HEK293 (cell line): ENCODE measurements around the gene GPR146.

Source experiments
- HOXA7 ChIP-seq: sonication (generic); formaldehyde crosslinking; IDR thresholded peaks from 2 replicates; pipeline ENCODE4 v1.8.1; 2022; ENCODE audit warnings: missing genetic modification reagents, borderline replicate concordance
- KLF7 ChIP-seq: fragments of 450-650 bp; formaldehyde crosslinking; IDR thresholded peaks from 2 replicates; pipeline ENCODE4 v1.5.1; 2016; ENCODE audit warnings: missing biosample characterization, missing genetic modification characterization, borderline replicate concordance
- KLF8 ChIP-seq: fragments of 450-650 bp; formaldehyde crosslinking; IDR thresholded peaks from 2 replicates; pipeline ENCODE4 v1.5.1; 2016; ENCODE audit warnings: missing biosample characterization, missing genetic modification characterization
- MEIS1 ChIP-seq: sonication (generic); formaldehyde crosslinking; IDR thresholded peaks from 2 replicates; pipeline ENCODE4 v1.8.1; 2022; ENCODE audit warnings: missing genetic modification reagents, mild to moderate bottlenecking, borderline replicate concordance
- SCRT2 ChIP-seq: fragments of 450-650 bp; formaldehyde crosslinking; IDR thresholded peaks from 2 replicates; pipeline ENCODE4 v1.5.1; 2016; ENCODE audit warnings: missing biosample characterization, missing genetic modification characterization
- YY1 ChIP-seq: fragments of 450-650 bp; formaldehyde crosslinking; IDR thresholded peaks from 2 replicates; pipeline ENCODE4 v1.5.1; 2018; ENCODE audit warnings: missing biosample characterization, missing genetic modification characterization
- ZFHX2 ChIP-seq: fragments of 450-650 bp; formaldehyde crosslinking; conservative IDR thresholded peaks from 2 replicates; pipeline ENCODE4 v1.5.1; 2016; ENCODE audit warnings: missing biosample characterization, missing genetic modification characterization
- ZFP69B ChIP-seq: fragments of 450-650 bp; formaldehyde crosslinking; IDR thresholded peaks from 2 replicates; pipeline ENCODE4 v1.5.1; 2016; ENCODE audit warnings: missing biosample characterization, missing genetic modification characterization
- ZNF10 ChIP-seq: fragments of 450-650 bp; formaldehyde crosslinking; IDR thresholded peaks from 2 replicates; pipeline ENCODE4 v1.5.1; 2017; ENCODE audit warnings: missing biosample characterization, missing genetic modification characterization
- ZNF133 ChIP-seq: fragments of 450-650 bp; formaldehyde crosslinking; IDR thresholded peaks from 2 replicates; pipeline ENCODE4 v1.5.1; 2016; ENCODE audit warnings: missing biosample characterization, missing genetic modification characterization
- ZNF266 ChIP-seq: fragments of 450-650 bp; formaldehyde crosslinking; IDR thresholded peaks from 2 replicates; pipeline ENCODE4 v1.5.1; 2016; ENCODE audit warnings: missing biosample characterization, missing genetic modification characterization, low read depth
- ZNF514 ChIP-seq: fragments of 450-650 bp; formaldehyde crosslinking; IDR thresholded peaks from 2 replicates; pipeline ENCODE4 v1.5.1; 2016; ENCODE audit warnings: missing biosample characterization, missing genetic modification characterization
- ZNF521 ChIP-seq: fragments of 450-650 bp; formaldehyde crosslinking; IDR thresholded peaks from 2 replicates; pipeline ENCODE4 v1.5.1; 2017; ENCODE audit warnings: missing biosample characterization, mild to moderate bottlenecking, missing genetic modification characterization
- ZNF768 ChIP-seq: fragments of 450-650 bp; formaldehyde crosslinking; IDR thresholded peaks from 2 replicates; pipeline ENCODE4 v1.5.1; 2018; ENCODE audit warnings: missing biosample characterization, mild to moderate bottlenecking, missing genetic modification characterization
- ZNF843 ChIP-seq: fragments of 450-650 bp; formaldehyde crosslinking; IDR thresholded peaks from 2 replicates; pipeline ENCODE4 v1.5.1; 2016; ENCODE audit warnings: missing biosample characterization, missing genetic modification characterization
- ZSCAN30 ChIP-seq: fragments of 450-650 bp; IDR thresholded peaks from 2 replicates; pipeline ENCODE4 v1.5.1; 2018; ENCODE audit warnings: missing biosample characterization, mild to moderate bottlenecking, missing genetic modification characterization, moderate library complexity
- ZXDB ChIP-seq: fragments of 450-650 bp; formaldehyde crosslinking; IDR thresholded peaks from 2 replicates; pipeline ENCODE4 v1.5.1; 2016; ENCODE audit warnings: missing biosample characterization, missing genetic modification characterization
- TF ChIP-seq, protein P1 (sequence below): fragments of 450-650 bp; formaldehyde crosslinking; IDR thresholded peaks from 2 replicates; pipeline ENCODE4 v1.5.1; 2016; ENCODE audit warnings: missing biosample characterization, missing genetic modification characterization
- TF ChIP-seq, protein P2 (sequence below): fragments of 450-650 bp; formaldehyde crosslinking; IDR thresholded peaks from 2 replicates; pipeline ENCODE4 v1.5.1; 2016; ENCODE audit warnings: missing biosample characterization, missing genetic modification characterization
- TF ChIP-seq, protein P3 (sequence below): fragments of 450-650 bp; formaldehyde crosslinking; IDR thresholded peaks from 2 replicates; pipeline ENCODE4 v1.5.1; 2016; ENCODE audit warnings: missing biosample characterization, missing genetic modification characterization
- TF ChIP-seq, protein P4 (sequence below): fragments of 450-650 bp; formaldehyde crosslinking; IDR thresholded peaks from 2 replicates; pipeline ENCODE4 v1.5.1; 2016; ENCODE audit warnings: missing biosample characterization, missing genetic modification characterization
- TF ChIP-seq, protein P5 (sequence below): fragments of 450-650 bp; formaldehyde crosslinking; IDR thresholded peaks from 2 replicates; pipeline ENCODE4 v1.5.1; 2016; ENCODE audit warnings: missing biosample characterization, missing genetic modification characterization, low read depth
- TF ChIP-seq, protein P6 (sequence below): fragments of 450-650 bp; formaldehyde crosslinking; conservative IDR thresholded peaks from 2 replicates; pipeline ENCODE4 v1.5.1; 2016; ENCODE audit warnings: low read depth, missing biosample characterization, missing genetic modification characterization
- TF ChIP-seq, protein P7 (sequence below): fragments of 450-650 bp; formaldehyde crosslinking; IDR thresholded peaks from 2 replicates; pipeline ENCODE4 v1.5.1; 2016; ENCODE audit warnings: missing biosample characterization, missing genetic modification characterization

The GPR146 gene

DNA sequence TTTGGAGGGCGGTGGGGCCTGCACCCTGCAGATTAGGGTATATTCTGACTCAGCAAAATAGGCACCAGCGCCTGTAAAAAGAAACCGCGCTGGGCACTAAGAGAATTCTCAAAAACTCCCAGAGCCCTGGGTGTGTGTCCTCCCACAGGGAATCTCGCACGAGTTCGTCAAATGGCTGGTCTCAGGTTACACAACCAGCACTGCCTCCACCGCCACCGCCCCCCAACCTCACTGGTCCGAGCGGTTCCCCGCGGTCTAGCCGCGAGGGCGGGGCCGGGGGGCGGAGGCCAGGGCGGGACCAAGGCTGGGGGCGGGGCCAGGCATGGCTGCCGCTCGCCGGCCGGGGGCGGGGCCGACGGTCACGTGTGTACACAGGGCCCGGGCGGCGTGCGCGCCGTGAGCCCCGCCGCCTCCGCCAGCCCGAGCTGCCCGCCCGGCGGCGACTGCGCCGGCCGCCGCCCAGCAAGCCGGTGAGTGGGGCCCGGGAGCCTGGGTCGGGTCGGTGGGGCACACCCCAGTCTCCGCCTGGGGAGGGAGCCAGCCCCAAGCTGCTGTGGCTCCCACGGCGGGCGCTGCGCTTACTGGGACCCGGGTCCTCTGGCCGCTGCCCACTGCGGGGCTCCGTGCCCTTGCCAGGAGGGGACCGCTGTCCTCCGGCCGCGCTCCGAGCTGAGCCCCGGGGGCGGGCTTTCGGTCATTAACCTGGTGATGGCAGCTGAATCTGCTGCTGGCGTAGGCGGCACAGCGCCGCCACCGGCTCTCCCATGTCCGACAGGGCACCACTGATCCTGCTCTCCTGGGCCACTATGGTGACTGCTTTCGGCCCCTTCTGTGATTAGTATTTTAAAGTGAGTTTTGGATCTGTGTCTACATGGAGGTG lies at the start of gene GPR146 (continued):
- TF ChIP-seq, protein P1, sequence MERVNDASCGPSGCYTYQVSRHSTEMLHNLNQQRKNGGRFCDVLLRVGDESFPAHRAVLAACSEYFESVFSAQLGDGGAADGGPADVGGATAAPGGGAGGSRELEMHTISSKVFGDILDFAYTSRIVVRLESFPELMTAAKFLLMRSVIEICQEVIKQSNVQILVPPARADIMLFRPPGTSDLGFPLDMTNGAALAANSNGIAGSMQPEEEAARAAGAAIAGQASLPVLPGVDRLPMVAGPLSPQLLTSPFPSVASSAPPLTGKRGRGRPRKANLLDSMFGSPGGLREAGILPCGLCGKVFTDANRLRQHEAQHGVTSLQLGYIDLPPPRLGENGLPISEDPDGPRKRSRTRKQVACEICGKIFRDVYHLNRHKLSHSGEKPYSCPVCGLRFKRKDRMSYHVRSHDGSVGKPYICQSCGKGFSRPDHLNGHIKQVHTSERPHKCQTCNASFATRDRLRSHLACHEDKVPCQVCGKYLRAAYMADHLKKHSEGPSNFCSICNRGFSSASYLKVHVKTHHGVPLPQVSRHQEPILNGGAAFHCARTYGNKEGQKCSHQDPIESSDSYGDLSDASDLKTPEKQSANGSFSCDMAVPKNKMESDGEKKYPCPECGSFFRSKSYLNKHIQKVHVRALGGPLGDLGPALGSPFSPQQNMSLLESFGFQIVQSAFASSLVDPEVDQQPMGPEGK (tag by site-specific recombination), result peak; percentile 83
- TF ChIP-seq ZNF266 (no peak), ZNF10 (tag by site-specific recombination) (peak; percentile 92), ZFP69B (tag by site-specific recombination) (peak; percentile 44; the same call in 1 of the 2 replicates), HOXA7 (CRISPR knock-in tag) (no peak), ZNF133 (no peak), KLF8 (tag by site-specific recombination) (peak; percentile 59), ZNF521 (tag by site-specific recombination) (no peak), MEIS1 (CRISPR knock-in tag) (no peak), YY1 (no peak), ZFHX2 (tag by site-specific recombination) (peak; percentile 64), ZXDB (tag by site-specific recombination) (peak; percentile 46; the same call in 1 of the 2 replicates), ZNF768 (tag by site-specific recombination) (no peak), ZNF843 (tag by site-specific recombination) (no peak), KLF7 (no peak), ZNF514 (no peak), SCRT2 (no peak), ZSCAN30 (tag by site-specific recombination) (no peak)
- TF ChIP-seq, protein P2, sequence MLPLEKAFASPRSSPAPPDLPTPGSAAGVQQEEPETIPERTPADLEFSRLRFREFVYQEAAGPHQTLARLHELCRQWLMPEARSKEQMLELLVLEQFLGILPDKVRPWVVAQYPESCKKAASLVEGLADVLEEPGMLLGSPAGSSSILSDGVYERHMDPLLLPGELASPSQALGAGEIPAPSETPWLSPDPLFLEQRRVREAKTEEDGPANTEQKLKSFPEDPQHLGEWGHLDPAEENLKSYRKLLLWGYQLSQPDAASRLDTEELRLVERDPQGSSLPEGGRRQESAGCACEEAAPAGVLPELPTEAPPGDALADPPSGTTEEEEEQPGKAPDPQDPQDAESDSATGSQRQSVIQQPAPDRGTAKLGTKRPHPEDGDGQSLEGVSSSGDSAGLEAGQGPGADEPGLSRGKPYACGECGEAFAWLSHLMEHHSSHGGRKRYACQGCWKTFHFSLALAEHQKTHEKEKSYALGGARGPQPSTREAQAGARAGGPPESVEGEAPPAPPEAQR (tag by site-specific recombination), result no peak
- TF ChIP-seq, protein P3, sequence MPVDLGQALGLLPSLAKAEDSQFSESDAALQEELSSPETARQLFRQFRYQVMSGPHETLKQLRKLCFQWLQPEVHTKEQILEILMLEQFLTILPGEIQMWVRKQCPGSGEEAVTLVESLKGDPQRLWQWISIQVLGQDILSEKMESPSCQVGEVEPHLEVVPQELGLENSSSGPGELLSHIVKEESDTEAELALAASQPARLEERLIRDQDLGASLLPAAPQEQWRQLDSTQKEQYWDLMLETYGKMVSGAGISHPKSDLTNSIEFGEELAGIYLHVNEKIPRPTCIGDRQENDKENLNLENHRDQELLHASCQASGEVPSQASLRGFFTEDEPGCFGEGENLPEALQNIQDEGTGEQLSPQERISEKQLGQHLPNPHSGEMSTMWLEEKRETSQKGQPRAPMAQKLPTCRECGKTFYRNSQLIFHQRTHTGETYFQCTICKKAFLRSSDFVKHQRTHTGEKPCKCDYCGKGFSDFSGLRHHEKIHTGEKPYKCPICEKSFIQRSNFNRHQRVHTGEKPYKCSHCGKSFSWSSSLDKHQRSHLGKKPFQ (tag by site-specific recombination), result no peak
- TF ChIP-seq, protein P4, sequence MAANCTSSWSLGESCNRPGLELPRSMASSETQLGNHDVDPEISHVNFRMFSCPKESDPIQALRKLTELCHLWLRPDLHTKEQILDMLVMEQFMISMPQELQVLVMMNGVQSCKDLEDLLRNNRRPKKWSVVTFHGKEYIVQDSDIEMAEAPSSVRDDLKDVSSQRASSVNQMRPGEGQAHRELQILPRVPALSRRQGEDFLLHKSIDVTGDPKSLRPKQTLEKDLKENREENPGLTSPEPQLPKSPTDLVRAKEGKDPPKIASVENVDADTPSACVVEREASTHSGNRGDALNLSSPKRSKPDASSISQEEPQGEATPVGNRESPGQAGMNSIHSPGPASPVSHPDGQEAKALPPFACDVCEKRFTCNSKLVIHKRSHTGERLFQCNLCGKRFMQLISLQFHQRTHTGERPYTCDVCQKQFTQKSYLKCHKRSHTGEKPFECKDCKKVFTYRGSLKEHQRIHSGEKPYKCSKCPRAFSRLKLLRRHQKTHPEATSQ (tag by site-specific recombination), result no peak
- TF ChIP-seq, protein P5, sequence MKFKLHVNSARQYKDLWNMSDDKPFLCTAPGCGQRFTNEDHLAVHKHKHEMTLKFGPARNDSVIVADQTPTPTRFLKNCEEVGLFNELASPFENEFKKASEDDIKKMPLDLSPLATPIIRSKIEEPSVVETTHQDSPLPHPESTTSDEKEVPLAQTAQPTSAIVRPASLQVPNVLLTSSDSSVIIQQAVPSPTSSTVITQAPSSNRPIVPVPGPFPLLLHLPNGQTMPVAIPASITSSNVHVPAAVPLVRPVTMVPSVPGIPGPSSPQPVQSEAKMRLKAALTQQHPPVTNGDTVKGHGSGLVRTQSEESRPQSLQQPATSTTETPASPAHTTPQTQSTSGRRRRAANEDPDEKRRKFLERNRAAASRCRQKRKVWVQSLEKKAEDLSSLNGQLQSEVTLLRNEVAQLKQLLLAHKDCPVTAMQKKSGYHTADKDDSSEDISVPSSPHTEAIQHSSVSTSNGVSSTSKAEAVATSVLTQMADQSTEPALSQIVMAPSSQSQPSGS, result no peak
- TF ChIP-seq, protein P6, sequence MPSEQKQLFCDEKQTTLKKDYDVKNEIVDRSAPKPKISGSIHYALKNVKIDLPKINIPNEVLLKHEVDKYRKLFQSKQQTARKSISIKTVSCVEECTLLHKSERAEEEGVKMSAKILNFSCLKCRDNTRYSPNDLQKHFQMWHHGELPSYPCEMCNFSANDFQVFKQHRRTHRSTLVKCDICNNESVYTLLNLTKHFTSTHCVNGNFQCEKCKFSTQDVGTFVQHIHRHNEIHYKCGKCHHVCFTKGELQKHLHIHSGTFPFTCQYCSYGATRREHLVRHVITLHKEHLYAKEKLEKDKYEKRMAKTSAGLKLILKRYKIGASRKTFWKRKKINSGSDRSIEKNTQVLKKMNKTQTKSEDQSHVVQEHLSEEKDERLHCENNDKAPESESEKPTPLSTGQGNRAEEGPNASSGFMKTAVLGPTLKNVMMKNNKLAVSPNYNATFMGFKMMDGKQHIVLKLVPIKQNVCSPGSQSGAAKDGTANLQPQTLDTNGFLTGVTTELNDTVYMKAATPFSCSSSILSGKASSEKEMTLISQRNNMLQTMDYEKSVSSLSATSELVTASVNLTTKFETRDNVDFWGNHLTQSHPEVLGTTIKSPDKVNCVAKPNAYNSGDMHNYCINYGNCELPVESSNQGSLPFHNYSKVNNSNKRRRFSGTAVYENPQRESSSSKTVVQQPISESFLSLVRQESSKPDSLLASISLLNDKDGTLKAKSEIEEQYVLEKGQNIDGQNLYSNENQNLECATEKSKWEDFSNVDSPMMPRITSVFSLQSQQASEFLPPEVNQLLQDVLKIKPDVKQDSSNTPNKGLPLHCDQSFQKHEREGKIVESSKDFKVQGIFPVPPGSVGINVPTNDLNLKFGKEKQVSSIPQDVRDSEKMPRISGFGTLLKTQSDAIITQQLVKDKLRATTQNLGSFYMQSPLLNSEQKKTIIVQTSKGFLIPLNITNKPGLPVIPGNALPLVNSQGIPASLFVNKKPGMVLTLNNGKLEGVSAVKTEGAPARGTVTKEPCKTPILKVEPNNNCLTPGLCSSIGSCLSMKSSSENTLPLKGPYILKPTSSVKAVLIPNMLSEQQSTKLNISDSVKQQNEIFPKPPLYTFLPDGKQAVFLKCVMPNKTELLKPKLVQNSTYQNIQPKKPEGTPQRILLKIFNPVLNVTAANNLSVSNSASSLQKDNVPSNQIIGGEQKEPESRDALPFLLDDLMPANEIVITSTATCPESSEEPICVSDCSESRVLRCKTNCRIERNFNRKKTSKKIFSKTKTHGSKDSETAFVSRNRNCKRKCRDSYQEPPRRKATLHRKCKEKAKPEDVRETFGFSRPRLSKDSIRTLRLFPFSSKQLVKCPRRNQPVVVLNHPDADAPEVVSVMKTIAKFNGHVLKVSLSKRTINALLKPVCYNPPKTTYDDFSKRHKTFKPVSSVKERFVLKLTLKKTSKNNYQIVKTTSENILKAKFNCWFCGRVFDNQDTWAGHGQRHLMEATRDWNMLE (tag by site-specific recombination), result no peak
- TF ChIP-seq, protein P7, sequence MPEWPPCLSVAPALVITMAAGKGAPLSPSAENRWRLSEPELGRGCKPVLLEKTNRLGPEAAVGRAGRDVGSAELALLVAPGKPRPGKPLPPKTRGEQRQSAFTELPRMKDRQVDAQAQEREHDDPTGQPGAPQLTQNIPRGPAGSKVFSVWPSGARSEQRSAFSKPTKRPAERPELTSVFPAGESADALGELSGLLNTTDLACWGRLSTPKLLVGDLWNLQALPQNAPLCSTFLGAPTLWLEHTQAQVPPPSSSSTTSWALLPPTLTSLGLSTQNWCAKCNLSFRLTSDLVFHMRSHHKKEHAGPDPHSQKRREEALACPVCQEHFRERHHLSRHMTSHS (tag by site-specific recombination), result no peak
